Heart left ventricle (tissue), 16 donors: ENCODE measurements around the gene SLC12A5. TPM values are rescaled to one million over a fixed set of nuclear protein-coding genes. Genes with fewer than 3 reads are reported as not detected.

ENCODE experiments used
- ATAC-seq, 4 donors: fragments of 200-7000 bp; cut with Tn5 transposase; one replicate each; pipeline ENCODE4 v1.9.1; 2020 to 2022; ENCODE audit warnings: moderate library complexity in 4 of 4, mild to moderate bottlenecking in 3 of 4, moderate number of reproducible peaks in 1 of 4
- DNase-seq, 5 donors: peaks; one replicate each; pipeline ENCODE4 v3.0.0-alpha.2; 2020
- H3K27ac ChIP-seq, 12 donors: fragments of 200-600 bp; sonication (generic) in 4 of 12; one replicate each; pipeline versions ENCODE4 v1.5.0 to v1.8.0; 2016 to 2022; ENCODE audit warnings: mild to moderate bottlenecking in 2 of 12
- H3K27me3 ChIP-seq, 9 donors: fragments of 200-600 bp; sonication (generic) in 2 of 9; one replicate each; pipeline versions ENCODE4 v1.5.1 to v1.8.0; 2016 to 2022; ENCODE audit warnings: mild to moderate bottlenecking in 3 of 9
- H3K36me3 ChIP-seq, 9 donors: fragments of 200-600 bp; sonication (generic) in 2 of 9; one replicate each; pipeline versions ENCODE4 v1.5.0 to v1.8.0; 2018 to 2022; ENCODE audit warnings: mild to moderate bottlenecking in 2 of 9
- H3K4me1 ChIP-seq, 12 donors: fragments of 200-600 bp; sonication (generic) in 4 of 12; one replicate each; pipeline versions ENCODE4 v1.5.0 to v1.8.0; 2016 to 2022; ENCODE audit warnings: mild to moderate bottlenecking in 3 of 12
- H3K4me3 ChIP-seq, 12 donors: fragments of 200-600 bp; sonication (generic) in 4 of 12; one replicate each; pipeline versions ENCODE4 v1.5.0 to v1.8.0; 2017 to 2022; ENCODE audit warnings: mild to moderate bottlenecking in 9 of 12, moderate library complexity in 4 of 12
- H3K9me3 ChIP-seq, 12 donors: fragments of 200-600 bp; sonication (generic) in 4 of 12; one replicate each; pipeline versions ENCODE4 v1.5.0 to v1.8.0; 2016 to 2022; ENCODE audit warnings: mild to moderate bottlenecking in 1 of 12
- CTCF ChIP-seq, 12 donors: fragments of 200-600 bp; sonication (generic) in 4 of 12; IDR thresholded peaks; one replicate each; pipeline versions ENCODE4 v1.5.0 to v1.8.0; 2018 to 2022; ENCODE audit warnings: antibody characterized with exemption in 12 of 12, mild to moderate bottlenecking in 5 of 12
- POLR2A ChIP-seq, 2 donors: fragments of 450-650 bp; IDR thresholded peaks; one replicate each; pipeline ENCODE4 v1.6.1; 2017; ENCODE audit warnings: antibody characterized with exemption in 2 of 2, mild to moderate bottlenecking in 2 of 2, moderate library complexity in 2 of 2
- WGBS, 4 donors: extraction: QIAGEN DNeasy Blood & Tissue Kit in 2 of 4; methylation state at CpG; one replicate each; pipeline versions ENCODE4 v1.1.5 to v1.1.7; 2013 to 2018; 5-methylcytosine and 5-hydroxymethylcytosine counted together
- intact Hi-C, 10 donors: fragments of 100-400 bp; cut with DNase I; formaldehyde crosslinking; loops; one replicate each; pipeline versions ENCODE4 v1.11.1 to v1.14.2; 2022
- polyA plus RNA-seq, 2 donors: library from polyadenylated mRNA; stranded (reverse); fragments of 200-250 nt; gene quantifications; one replicate each; pipeline ENCODE4 v1.2.3, GENCODE V29; 2013
- total RNA-seq, 9 donors: library from RNA; depleted of rRNA in 2 of 9; stranded (reverse); fragments of >200 nt in 2 of 9; fragmentation: NEBNext Ultra II Directional in 3 of 9; extraction: Animal tissue kit (Norgen Biotek cat#: 25700) in 3 of 9; gene quantifications; one replicate each; pipeline versions ENCODE4 v1.1.0 to v1.2.4, GENCODE V29; 2016 to 2023
- donor health status: ischemic (EF 13 %, LVEDD 7.1; RV severe dilation, severe dysfunction).
- donor health status: healthy with polysubstance abuse.
- donor health status: DM: no; HTN: yes; CAD: no.
- donor health status: DM: no; HTN: no; CAD: no.
- donor health status: ischemic (EF 25% LVEDD 6.9; RV normal size, moderate dysfunction).
- donor health status: ischemic (EF 25% LVEDD 5.7; RV mildly dilated, moderate dysfunction).
- donor health status: healthy.
- donor health status: DM: yes; HTN: yes; CAD: no.
- donor health status: ischemic (EF 35%, LVEDD 5.7; RV mildly dilated, moderate dysfunction).
- donor health status: nonischemic (EF 11% LVEDD 7.7; RV severe dilation, severe dysfunction).
- donor health status: DM: yes; HTN: yes; CAD: no.
- donor health status: PGD.
- donor health status: ischemic (EF 29% LVEDD 5.4; RV normal size, mild dysfunction).
- donor health status: nonischemic (EF 23%, LVEDD 6.1; RV moderate dilation, normal function).

Gene SLC12A5
- total and polyA plus RNA-seq, 11 donors: 0.73 to 1.7 (median 1.2) TPM; not detected in 8

- no peaks in the 10 kb centered on the region for H3K9me3 ChIP-seq
- peak in 1 of 5 donors; percentile 27 for DNase-seq
- TF ChIP-seq POLR2A (IDR thresholded peaks at IDR 0.05): no peak
- TF ChIP-seq CTCF (IDR thresholded peaks at IDR 0.05): no peak
- H3K27me3 ChIP-seq: peaks cover 11 to 67% (median 37%) of the 10 kb centered on the region in 9 donors
- H3K27ac ChIP-seq: no peak overlapping the region
- ATAC-seq: no peak
- peaks cover 0 to 11% (median 0%) of the 10 kb centered on the region in 12 donors for H3K4me1 ChIP-seq
- no peak overlapping the region for H3K4me3 ChIP-seq
- intact Hi-C loops: no loop called here
- WGBS, 4 donors: 85 to 90% (median 87%) methylated on average over 8 of the region's 8 CpGs
- no peaks in the 10 kb centered on the region for H3K36me3 ChIP-seq
These were observed 7.4 kb downstream of the SLC12A5 start for GRCh38 chr20:46036370-46036769.

- Histone ChIP-seq H3K27me3 (peaks cover 4 to 67% (median 36%) of the 10 kb centered on the region in 9 donors), H3K9me3 (no peaks in the 10 kb centered on the region), H3K4me1 (peaks cover 0 to 5% (median 0%) of the 10 kb centered on the region in 12 donors), H3K36me3 (no peaks in the 10 kb centered on the region), H3K4me3 (no peak overlapping the region), H3K27ac (no peak overlapping the region)
- TF ChIP-seq CTCF (IDR thresholded peaks at IDR 0.05): no peak
- no peak for TF ChIP-seq POLR2A (IDR thresholded peaks at IDR 0.05)
- peak in 1 of 5 donors; percentile 19 for DNase-seq
- whole genome bisulfite sequencing, 4 donors: 58 to 70% (median 63%) methylated on average over 5 of the region's 5 CpGs
- no peak for ATAC-seq
- intact Hi-C loops: no loop called here
These were observed 8.0 kb downstream of the SLC12A5 start for GRCh38 chr20:46037036-46037435.

- peaks cover 0 to 54% (median 10%) of the 10 kb centered on the region in 9 donors for H3K27me3 ChIP-seq
- ATAC-seq: peak in 1 of 4 donors; percentile 34
- no peak for TF ChIP-seq CTCF (IDR thresholded peaks at IDR 0.05)
- no peak for TF ChIP-seq POLR2A (IDR thresholded peaks at IDR 0.05)
These were observed 12.0 kb downstream of the SLC12A5 start for GRCh38 chr20:46040902-46041535.

GRCh38 chr20:46043556-46043955, 14.5 kb downstream of the SLC12A5 start:
- intact Hi-C loops: no loop called here
- DNase-seq: no peak
- Histone ChIP-seq H3K27ac (no peak overlapping the region), H3K27me3 (peaks cover 0 to 64% (median 10%) of the 10 kb centered on the region in 9 donors), H3K4me3 (no peak overlapping the region), H3K9me3 (no peaks in the 10 kb centered on the region), H3K4me1 (no peaks in the 10 kb centered on the region), H3K36me3 (no peaks in the 10 kb centered on the region)
- ATAC-seq: peak in 1 of 4 donors; percentile 29
- TF ChIP-seq POLR2A (IDR thresholded peaks at IDR 0.05) (no peak), CTCF (IDR thresholded peaks at IDR 0.05) (no peak)
- WGBS, 4 donors: 41 to 46% (median 44%) methylated on average over 7 of the region's 7 CpGs

More at GRCh38 chr20:46040902-46041535, 12.0 kb downstream of the SLC12A5 start:
- Histone ChIP-seq H3K9me3 (no peaks in the 10 kb centered on the region), H3K36me3 (no peaks in the 10 kb centered on the region), H3K4me3 (no peak overlapping the region), H3K4me1 (no peaks in the 10 kb centered on the region), H3K27ac (no peak overlapping the region)
- intact Hi-C loops: no loop called here
- WGBS, 4 donors: 25 to 30% (median 26%) methylated on average over 18 of the region's 18 CpGs
- DNase-seq: peak in 1 of 5 donors; percentile 38
